ENCODE measurements around the gene RORC. TPM values are rescaled to one million over a fixed set of nuclear protein-coding genes. Genes with fewer than 3 reads are reported as not detected.
A peak's percentile ranks its signal among the peaks of the same experiment; 100 is the strongest.

RORC gene
- total RNA-seq, 2 experiments from 2014 or later = 1.4 to 1.6 TPM

GRCh38 chr1:151822404-151822803, 9.2 kb downstream of the RORC start:
- Mint-ChIP-seq H3K27ac (peak overlapping the region; percentile 65), H3K4me1 (ENCODE audit: low read depth) (peaks cover 42% of the 10 kb centered on the region), H3K9me3 (no peaks in the 10 kb centered on the region), H3K4me3 (no peak overlapping the region), H3K36me3 (ENCODE audit: low read depth) (no peaks in the 10 kb centered on the region), H3K27me3 (ENCODE audit: low read depth) (no peaks in the 10 kb centered on the region)
- peak; percentile 60 for DNase-seq
- intact Hi-C loops (cut with micrococcal nuclease) = no loop called here
- CTCF ChIA-PET = no interaction called here

- Mint-ChIP-seq H3K4me3 (no peak overlapping the region), H3K27ac (peak overlapping the region; percentile 78), H3K36me3 (ENCODE audit: low read depth) (no peaks in the 10 kb centered on the region), H3K9me3 (no peaks in the 10 kb centered on the region), H3K27me3 (ENCODE audit: low read depth) (no peaks in the 10 kb centered on the region), H3K4me1 (ENCODE audit: low read depth) (peaks cover 42% of the 10 kb centered on the region)
- intact Hi-C loops (cut with micrococcal nuclease) = loop anchor here (1.0 to 2.0 kb wide), 2 partner anchors 8 to 30 kb away; partner anchors contain the start of gene TDRKH
- CTCF ChIA-PET = interaction anchor here (0.7 to 2.1 kb wide), 5 partner anchors 9 to 79 kb away, joined by 3 to 14 read pairs (median 3); no protein-coding TSS in a partner anchor
- peak; percentile 56 for DNase-seq
These were observed 10.7 kb downstream of the RORC start for GRCh38 chr1:151820940-151821339.

GRCh38 chr1:151819976-151820623, 11.5 kb downstream of the RORC start:
- Mint-ChIP-seq H3K27ac (peak overlapping the region; percentile 78), H3K27me3 (ENCODE audit: low read depth) (no peaks in the 10 kb centered on the region), H3K4me3 (peak overlapping the region; percentile 28), H3K9me3 (no peaks in the 10 kb centered on the region), H3K36me3 (ENCODE audit: low read depth) (no peaks in the 10 kb centered on the region), H3K4me1 (ENCODE audit: low read depth) (peaks cover 45% of the 10 kb centered on the region)
- CTCF ChIA-PET = interaction anchor here (0.8 to 2.1 kb wide), 6 partner anchors 11 to 80 kb away, joined by 3 to 14 read pairs (median 3); no protein-coding TSS in a partner anchor
- intact Hi-C loops (cut with micrococcal nuclease) = loop anchor here (1.0 to 2.0 kb wide), 2 partner anchors 9 to 29 kb away; partner anchors contain the start of gene TDRKH
- DNase-seq = peak; percentile 74

DNA sequence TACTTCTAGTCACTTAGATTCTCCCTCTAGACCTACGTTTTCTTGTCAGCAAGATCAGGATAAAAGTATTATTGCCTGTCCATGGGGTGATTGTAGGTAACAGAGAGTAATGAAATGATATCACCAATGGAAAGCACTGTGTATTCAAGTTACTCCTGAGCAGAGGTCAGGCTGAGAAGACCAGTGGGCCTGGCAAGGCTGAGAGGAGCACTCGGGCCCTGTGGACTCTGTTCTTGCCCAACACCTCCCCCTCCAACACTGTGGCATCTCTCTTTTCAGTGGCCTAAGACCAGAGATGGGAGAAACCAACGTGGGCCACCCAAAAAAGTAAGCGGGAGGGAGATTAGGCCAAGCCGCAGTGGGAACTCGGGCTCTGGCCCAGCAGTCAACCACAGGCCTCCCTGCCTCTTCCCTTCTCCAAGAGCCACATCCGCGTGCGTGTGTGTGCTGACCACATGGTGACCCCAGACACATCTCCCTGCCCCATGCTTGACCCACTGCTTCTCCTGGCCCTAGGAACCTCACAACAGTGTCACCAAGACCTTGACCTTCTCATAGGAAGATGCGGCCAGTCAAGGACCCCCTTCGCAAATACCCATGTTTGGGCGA, 12.3 kb downstream of the RORC start:
- H3K9me3 Mint-ChIP-seq = no peaks in the 10 kb centered on the region
- no peaks in the 10 kb centered on the region for H3K27me3 Mint-ChIP-seq (ENCODE audit: low read depth)
- no peaks in the 10 kb centered on the region for H3K36me3 Mint-ChIP-seq (ENCODE audit: low read depth)
- peaks cover 43% of the 10 kb centered on the region for H3K4me1 Mint-ChIP-seq (ENCODE audit: low read depth)
- no peak overlapping the region for H3K4me3 Mint-ChIP-seq
- intact Hi-C loops (cut with micrococcal nuclease) = no loop called here
- no peak for DNase-seq
- H3K27ac Mint-ChIP-seq = peak overlapping the region; percentile 78
- CTCF ChIA-PET = interaction anchor here (2.1 kb wide), 1 partner anchor 17 kb away, joined by 14 read pairs; no protein-coding TSS in a partner anchor

DNA sequence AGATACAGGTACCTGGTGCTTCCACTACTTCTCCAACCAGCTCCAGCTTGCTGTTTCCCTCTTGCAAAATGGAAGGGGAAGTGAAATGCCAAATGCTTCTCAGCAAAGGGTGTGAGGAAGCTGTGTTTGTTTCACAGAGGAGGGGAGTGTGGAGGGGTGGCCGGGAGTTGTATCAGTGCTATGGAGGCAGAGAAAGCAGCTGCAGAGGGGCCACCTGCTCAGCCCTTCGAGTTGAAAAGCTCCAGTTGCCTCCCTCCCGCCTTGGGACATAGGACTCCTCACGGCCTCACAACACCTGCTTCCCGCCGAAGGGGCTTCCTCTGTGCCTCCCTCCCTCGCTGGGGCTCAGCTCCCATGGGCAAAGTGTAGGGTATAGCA, 14.3 kb downstream of the RORC start:
- Mint-ChIP-seq H3K36me3 (ENCODE audit: low read depth) (no peaks in the 10 kb centered on the region), H3K27me3 (ENCODE audit: low read depth) (no peaks in the 10 kb centered on the region), H3K4me1 (ENCODE audit: low read depth) (peaks cover 38% of the 10 kb centered on the region), H3K4me3 (no peak overlapping the region), H3K27ac (no peak overlapping the region), H3K9me3 (no peaks in the 10 kb centered on the region)
- DNase-seq = no peak
- CTCF ChIA-PET = no interaction called here
- intact Hi-C loops (cut with micrococcal nuclease) = no loop called here

- intact Hi-C loops (cut with micrococcal nuclease) = no loop called here
- H3K27me3 Mint-ChIP-seq (ENCODE audit: low read depth) = no peaks in the 10 kb centered on the region
- no peaks in the 10 kb centered on the region for H3K36me3 Mint-ChIP-seq (ENCODE audit: low read depth)
- CTCF ChIA-PET = interaction anchor here (1.2 kb wide), 1 partner anchor 20 kb away, joined by 4 read pairs; no protein-coding TSS in a partner anchor
- peaks cover 33% of the 10 kb centered on the region for H3K4me1 Mint-ChIP-seq (ENCODE audit: low read depth)
- H3K4me3 Mint-ChIP-seq = no peak overlapping the region
- DNase-seq = no peak
- H3K27ac Mint-ChIP-seq = no peak overlapping the region
- H3K9me3 Mint-ChIP-seq = no peaks in the 10 kb centered on the region
These were observed 14.9 kb downstream of the RORC start for GRCh38 chr1:151816548-151817352.

DNA sequence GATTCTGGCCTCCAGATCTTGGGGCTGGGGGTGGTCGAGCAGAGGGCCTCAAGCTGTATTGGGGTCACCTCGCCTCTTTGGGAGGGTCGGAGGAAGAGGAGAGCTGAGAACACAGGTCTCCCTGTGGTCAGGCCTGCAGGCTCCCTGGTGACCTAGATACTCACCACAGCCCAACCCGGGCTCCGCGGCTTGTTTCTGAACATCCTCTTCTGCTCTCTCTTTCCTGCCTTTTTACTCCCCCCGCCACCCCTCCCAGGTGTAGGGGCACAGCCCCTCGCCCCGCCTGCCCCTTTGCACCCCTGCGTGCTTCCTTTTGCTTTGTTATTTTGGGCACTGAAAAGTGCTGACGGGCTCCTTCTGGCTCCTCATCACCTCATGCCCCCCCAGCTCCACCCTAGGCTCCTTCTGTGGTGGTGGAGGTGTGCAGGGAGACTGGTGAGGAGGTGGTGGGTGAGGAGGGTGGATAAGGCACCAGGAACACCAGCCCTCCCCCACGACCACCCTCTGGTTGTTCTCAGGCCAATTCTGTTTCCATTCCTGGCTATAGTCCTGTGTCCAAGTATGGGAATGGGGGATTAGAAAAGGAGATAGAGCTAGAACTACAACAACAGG, 15.8 kb downstream of the RORC start:
- peaks cover 24% of the 10 kb centered on the region for H3K4me1 Mint-ChIP-seq (ENCODE audit: low read depth)

DNA sequence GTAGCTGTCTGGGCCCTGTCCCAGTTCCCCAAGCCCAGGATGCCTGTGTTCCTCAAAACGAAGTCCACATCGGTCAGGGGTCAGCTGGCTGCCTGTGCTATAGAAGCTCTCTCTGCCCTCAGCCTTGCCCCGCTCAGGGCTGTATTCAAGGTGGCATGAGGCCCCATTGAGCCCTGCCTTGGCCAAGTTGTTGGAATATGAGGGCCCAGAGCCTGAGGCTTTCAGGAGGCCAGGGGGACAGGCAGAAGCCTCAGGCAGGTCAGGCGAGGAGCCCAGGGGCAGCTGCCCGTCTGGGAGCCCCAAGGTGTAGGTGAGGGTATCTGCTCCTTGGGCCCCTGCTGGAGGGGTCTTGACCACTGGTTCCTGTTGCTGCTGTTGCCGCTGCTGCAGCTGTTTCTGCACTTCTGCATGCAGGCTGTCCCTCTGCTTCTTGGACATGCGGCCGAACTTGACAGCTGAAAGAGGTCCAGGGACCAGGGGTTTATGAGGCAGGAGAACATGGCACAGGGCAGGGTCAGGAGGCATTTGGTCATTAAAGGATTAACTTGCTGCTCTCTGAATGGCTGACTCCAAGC, 16.5 kb downstream of the RORC start:
- H3K27me3 Mint-ChIP-seq (ENCODE audit: low read depth) = no peaks in the 10 kb centered on the region
- H3K27ac Mint-ChIP-seq = no peak overlapping the region
- CTCF ChIA-PET = interaction anchor here (1.0 kb wide), 1 partner anchor 14 kb away, joined by 3 read pairs; no protein-coding TSS in a partner anchor
- H3K36me3 Mint-ChIP-seq (ENCODE audit: low read depth) = no peaks in the 10 kb centered on the region
- DNase-seq = no peak
- no peaks in the 10 kb centered on the region for H3K9me3 Mint-ChIP-seq
- intact Hi-C loops (cut with micrococcal nuclease) = no loop called here
- no peak overlapping the region for H3K4me3 Mint-ChIP-seq
- peaks cover 16% of the 10 kb centered on the region for H3K4me1 Mint-ChIP-seq (ENCODE audit: low read depth)

More for the DNA sequence above, 15.8 kb downstream of the RORC start:
- H3K27me3 Mint-ChIP-seq (ENCODE audit: low read depth) = no peaks in the 10 kb centered on the region
- H3K36me3 Mint-ChIP-seq (ENCODE audit: low read depth) = no peaks in the 10 kb centered on the region
- H3K27ac Mint-ChIP-seq = no peak overlapping the region
- no peak overlapping the region for H3K4me3 Mint-ChIP-seq
- intact Hi-C loops (cut with micrococcal nuclease) = no loop called here
- CTCF ChIA-PET = interaction anchor here (1.2 kb wide), 1 partner anchor 21 kb away, joined by 4 read pairs; no protein-coding TSS in a partner anchor
- DNase-seq = peak; percentile 23
- H3K9me3 Mint-ChIP-seq = no peaks in the 10 kb centered on the region

GRCh38 chr1:151814426-151814825, 17.2 kb downstream of the RORC start:
- H3K9me3 Mint-ChIP-seq = no peaks in the 10 kb centered on the region
- no peaks in the 10 kb centered on the region for H3K36me3 Mint-ChIP-seq (ENCODE audit: low read depth)
- DNase-seq = no peak
- CTCF ChIA-PET = interaction anchor here (1.0 kb wide), 1 partner anchor 15 kb away, joined by 3 read pairs; no protein-coding TSS in a partner anchor
- no peak overlapping the region for H3K4me3 Mint-ChIP-seq
- H3K27ac Mint-ChIP-seq = no peak overlapping the region
- H3K27me3 Mint-ChIP-seq (ENCODE audit: low read depth) = no peaks in the 10 kb centered on the region
- H3K4me1 Mint-ChIP-seq (ENCODE audit: low read depth) = peaks cover 10% of the 10 kb centered on the region
- intact Hi-C loops (cut with micrococcal nuclease) = no loop called here

- no peak for DNase-seq
- H3K27ac Mint-ChIP-seq = no peak overlapping the region
These were observed 18.2 kb downstream of the RORC start for GRCh38 chr1:151813271-151813977.

GRCh38 chr1:151811181-151811580, 20.4 kb downstream of the RORC start:
- CTCF ChIA-PET = interaction anchor here (0.5 kb wide), 1 partner anchor 372 kb away, joined by 3 read pairs; no protein-coding TSS in a partner anchor
- DNase-seq = no peak
- intact Hi-C loops (cut with micrococcal nuclease) = no loop called here
- Mint-ChIP-seq H3K27me3 (ENCODE audit: low read depth) (no peaks in the 10 kb centered on the region), H3K27ac (no peak overlapping the region), H3K4me1 (ENCODE audit: low read depth) (peaks cover 8% of the 10 kb centered on the region), H3K9me3 (no peaks in the 10 kb centered on the region), H3K4me3 (no peak overlapping the region), H3K36me3 (ENCODE audit: low read depth) (no peaks in the 10 kb centered on the region)

More at GRCh38 chr1:151813271-151813977, 18.2 kb downstream of the RORC start:
- CTCF ChIA-PET = interaction anchor here (0.5 kb wide), 1 partner anchor 203 kb away, joined by 5 read pairs; no protein-coding TSS in a partner anchor
- no peaks in the 10 kb centered on the region for H3K9me3 Mint-ChIP-seq
- intact Hi-C loops (cut with micrococcal nuclease) = no loop called here
- H3K36me3 Mint-ChIP-seq (ENCODE audit: low read depth) = no peaks in the 10 kb centered on the region
- no peak overlapping the region for H3K4me3 Mint-ChIP-seq
- no peaks in the 10 kb centered on the region for H3K27me3 Mint-ChIP-seq (ENCODE audit: low read depth)
- H3K4me1 Mint-ChIP-seq (ENCODE audit: low read depth) = peaks cover 10% of the 10 kb centered on the region
